RPMI8226 (cell line): ENCODE measurements around the gene MRPS2.
"Not testable (repeated sequence)": the region's sequence is repeated elsewhere in the genome, so short reads cannot be mapped to it uniquely, and the experiment has no call there.

Experiments
- DNase-seq: peaks from one replicate; pipeline ENCODE4 v3.0.0-alpha.2; 2015

Gene MRPS2

DNA sequence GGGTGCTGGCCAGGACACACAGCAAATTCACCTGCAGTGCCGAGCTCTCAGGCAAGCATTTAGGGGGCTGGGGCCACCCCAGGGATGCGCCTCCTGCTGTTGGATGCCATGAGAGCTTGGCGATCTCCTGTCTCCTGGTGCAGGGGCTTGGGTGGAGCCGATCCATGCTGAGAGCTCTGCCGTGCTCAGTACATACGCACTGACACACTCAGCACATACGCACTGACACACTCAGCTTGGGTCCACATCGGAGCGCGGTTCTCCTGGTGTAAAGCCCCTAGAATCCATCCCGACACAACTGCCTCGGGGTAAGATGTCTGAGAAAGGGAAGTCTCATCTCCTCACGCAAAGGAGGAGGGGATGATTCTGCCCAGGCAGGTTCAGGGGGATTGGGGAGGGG lies 35.1 kb downstream of the MRPS2 start:
- DNase-seq, result not testable (repeated sequence)

DNA sequence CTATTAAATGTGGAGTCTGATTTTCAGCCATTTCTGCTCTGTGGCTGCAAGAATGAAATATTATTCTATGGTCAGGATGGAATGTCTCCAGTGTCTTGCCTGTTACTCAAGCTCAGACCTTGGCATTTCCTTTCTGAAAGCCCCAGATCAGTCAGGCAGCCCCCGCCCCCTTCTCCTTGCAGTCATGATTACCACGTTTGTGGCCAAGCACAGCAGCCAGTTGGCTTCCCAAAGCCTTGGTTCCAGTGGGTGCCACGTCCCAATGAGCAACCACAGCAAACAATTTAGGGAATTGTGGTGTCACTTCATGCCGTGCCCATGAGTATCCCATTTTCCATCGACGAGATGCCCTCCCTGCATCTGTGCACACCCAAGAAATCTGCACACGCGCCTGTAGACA lies 35.7 kb downstream of the MRPS2 start:
- peak; percentile 59 for DNase-seq

DNA sequence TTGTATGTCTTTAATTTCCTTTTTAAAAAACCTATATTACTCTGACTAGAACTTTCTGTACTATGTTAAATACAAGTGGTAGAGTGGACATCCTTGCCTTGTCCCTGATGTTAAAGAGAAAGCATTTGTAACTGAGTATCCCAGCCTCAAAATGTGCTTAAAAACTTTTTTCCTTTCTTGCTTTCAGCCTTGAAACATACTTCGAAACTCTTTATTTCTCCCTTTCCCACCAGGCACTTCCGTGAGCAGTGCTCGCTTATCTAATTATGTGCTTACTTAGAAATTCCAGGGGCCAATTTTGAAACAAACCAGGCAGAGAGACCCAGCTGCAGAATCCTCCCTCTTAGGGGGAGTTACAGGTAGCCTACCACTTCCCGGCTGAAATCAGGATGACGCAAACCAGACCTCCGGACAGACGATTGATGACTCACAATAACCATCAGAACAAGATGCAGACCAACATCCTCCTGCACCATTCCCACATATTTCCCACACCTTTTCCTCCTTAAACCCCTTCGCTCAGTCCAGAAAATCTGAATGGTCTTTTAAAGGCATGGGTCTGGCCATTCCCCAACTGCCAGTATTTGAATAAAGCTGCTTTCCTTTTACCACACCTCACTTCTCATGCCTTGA lies 42.9 kb downstream of the MRPS2 start:
- not testable (repeated sequence) for DNase-seq

DNA sequence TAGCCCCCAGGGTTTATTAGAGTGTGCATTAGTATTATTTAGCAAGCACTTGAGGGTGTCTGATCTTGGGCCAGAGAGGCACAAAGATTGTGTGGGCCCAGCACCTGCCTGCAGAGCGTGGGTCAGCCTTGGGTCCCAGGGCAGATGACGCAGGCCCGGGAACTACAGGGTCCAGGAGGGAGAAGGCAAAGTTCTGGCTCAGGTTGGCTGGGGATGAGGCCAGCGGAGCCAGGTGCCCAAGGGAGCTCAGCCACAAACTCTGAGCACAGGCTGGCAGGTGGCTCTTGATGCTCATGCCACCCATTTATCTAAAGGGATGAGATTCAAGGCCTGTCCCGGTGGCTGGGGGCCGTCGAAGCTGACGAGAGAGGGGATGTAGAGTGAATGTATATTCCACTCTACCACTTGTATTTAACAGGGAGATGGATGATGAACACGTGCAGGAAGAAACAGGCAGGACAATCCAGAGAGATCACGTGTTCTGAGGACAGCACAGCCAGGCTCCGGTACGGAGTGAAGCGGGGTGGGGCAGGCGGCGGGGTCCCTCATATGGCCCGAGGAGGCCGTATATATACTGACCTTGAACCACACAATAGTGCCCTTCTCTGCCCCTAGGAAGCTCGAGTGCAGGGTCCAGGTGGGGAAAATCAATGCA lies 44.6 kb downstream of the MRPS2 start:
- no peak for DNase-seq

DNA sequence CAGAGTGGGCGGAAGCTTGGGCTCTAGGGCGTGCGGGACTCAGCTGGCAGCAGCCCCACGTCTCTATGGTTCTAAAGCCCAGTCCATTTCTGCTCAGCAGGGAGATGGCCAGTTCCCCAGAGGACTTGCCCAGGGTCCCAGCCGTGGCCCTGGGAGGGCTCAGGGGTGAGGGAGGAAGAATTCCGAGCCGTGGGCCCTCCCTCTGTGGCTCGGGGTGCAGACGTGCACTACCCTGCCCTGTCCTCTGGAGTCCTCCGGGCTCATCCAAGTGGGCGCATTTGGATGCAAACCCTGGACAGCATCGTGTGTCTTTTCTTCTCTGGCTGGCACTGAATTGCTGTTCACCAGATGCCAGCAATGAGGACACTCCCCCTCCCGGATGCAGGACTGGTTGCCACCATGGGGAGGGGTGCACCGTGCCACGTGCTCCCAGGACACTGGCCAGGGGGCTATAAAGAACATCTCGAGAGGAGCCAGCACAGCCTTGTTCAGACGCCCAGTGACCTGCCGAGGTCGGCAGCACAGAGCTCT lies 45.2 kb downstream of the MRPS2 start, which contains the start of gene OBP2A:
OBP2A (plus strand) TSS at position 481 of the 531 bp plus-strand sequence. CDS start 55 bp downstream, outside the sequence.
- DNase-seq, result not testable (repeated sequence)

DNA sequence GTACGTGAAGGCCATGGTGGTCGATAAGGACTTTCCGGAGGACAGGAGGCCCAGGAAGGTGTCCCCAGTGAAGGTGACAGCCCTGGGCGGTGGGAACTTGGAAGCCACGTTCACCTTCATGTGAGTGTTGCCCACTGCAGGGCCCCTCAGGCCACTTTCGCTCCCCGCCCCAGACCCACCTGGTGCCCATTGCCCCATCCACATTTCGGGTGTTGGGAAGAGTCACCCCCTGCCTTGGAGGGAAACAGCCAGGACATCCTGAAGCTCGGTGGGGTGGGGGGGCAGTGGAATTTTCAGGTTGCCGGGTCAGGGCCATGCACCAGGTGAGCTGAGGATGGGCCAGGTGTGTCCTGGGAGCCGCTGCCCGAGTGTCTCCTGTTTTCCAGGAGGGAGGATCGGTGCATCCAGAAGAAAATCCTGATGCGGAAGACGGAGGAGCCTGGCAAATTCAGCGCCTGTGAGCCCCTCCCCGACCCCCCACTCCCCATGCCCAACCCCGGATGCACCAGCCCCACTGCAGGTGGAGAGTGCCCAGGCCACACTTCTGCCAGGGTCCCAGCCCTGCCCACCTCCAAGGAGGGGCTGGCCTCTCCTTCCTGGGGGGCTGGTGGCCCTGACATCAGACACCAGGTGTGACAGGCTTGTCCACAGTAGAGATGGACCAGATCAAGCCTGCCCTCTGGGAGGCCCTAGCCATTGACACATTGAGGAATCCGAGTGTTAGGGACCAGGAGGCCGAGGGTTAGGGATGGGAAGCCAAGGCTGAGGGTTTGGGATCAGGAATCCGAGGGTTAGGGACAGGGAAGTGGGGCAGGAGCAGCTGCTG lies 46.5 kb downstream of the MRPS2 start:
- not testable (repeated sequence) for DNase-seq

DNA sequence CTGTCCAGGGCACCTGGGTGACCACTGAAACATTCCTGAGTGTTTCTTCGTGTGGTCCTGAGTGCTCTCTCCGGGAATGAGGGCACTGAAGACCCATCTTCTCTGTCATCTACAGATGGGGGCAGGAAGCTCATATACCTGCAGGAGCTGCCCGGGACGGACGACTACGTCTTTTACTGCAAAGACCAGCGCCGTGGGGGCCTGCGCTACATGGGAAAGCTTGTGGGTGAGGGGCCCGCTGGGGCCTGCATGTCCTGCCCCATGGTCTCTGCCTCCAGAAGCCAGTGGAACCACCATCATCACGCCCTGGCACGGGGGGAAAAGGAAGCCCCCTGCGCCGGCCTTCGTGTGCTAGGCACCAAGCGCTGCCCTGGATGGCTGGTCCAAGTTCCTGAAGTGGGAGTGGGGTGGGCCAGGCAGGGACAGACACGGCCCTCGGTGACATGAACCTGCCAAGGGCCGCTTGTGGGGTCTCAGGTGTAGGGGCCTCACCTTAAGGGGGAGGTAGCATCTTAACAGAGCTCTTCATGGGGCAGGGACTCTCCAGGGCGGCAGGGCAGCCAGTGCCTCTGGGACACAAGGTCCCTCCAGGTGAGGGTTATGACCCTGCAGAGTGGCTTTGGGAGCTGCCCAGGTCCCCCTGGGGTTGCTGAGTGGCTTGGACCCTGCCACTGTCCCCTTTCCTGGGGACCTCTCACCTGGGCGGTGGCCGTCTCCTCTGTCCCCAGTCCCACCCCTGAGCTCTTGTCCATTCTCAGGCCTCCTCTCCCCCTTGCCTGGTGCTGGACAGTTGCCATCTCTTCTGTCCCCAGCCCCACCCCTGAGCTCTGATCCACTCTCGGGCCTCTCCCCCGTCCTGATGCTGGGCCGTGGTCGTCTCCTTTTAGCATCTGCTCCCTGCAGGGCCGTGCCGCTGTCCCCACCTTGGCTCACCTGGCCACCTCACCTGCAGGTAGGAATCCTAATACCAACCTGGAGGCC lies 47.6 kb downstream of the MRPS2 start:
- no peak for DNase-seq

DNA sequence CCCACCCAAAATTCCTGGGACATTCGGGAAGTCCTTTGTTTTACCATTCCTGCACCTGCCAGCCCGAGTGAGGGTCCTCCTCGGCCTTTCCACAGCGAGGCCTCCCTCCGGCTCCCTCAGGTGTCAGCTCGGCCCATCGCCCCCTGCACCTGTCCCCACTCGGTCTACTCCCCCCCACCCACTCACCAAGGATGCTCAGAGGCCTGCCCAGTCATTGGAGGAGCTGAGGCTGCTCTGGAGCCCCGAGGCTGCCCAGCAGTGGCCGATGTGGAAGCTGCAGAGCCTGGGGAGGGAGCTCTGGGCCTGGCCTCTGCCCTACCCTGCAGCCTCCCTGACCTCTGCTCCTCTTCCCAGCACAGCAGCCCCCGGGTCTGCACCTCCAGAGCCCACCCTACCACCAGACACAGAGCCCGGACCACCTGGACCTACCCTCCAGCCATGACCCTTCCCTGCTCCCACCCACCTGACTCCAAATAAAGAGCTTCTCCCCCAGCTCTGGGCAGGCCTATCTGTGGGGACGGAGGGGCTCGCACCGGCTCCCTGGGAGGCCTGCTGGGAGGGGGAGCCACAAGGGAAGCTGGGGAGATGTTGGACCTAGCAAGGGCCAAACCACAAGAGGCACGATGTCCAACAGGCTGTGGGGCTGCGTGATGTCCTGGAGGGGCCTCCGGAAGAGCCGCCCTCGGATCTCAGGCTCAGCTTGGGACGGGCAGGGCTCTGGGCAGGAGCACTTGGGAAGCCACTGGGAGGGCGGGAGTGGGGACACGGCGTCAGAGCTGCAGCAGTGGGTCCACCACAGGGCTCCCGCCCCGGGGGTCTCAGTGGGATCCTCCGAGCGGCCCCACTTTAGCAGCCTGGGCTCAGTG lies 49.2 kb downstream of the MRPS2 start:
- not testable (repeated sequence) for DNase-seq

DNA sequence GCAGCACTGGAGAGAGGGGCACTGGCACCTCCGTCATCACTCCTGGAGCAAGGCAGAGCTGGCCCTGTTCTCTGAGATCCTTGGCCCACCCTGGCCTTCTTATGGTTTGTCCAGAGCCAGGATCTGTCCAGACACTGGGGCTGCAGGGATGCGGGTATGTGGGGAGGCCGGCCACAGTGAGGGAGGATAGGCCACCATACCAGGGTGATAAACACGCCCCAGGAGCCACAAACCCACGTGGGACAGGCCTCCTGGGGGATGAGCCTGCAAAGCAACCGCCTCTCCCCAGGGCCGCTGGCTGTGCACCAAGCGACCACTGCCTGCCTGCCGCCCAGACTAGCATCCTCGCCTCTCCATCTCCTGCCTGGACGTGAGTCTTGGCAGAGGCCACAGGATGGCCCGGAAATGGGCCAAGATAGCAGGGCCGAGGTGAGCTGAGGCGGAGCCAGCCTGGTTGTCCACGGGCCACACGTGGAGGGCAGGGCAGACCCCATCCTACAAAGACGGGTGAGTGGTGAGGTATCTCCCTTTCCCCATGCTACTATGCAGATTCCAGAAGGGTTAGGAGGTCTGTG lies 49.9 kb downstream of the MRPS2 start:
- DNase-seq, result no peak

DNA sequence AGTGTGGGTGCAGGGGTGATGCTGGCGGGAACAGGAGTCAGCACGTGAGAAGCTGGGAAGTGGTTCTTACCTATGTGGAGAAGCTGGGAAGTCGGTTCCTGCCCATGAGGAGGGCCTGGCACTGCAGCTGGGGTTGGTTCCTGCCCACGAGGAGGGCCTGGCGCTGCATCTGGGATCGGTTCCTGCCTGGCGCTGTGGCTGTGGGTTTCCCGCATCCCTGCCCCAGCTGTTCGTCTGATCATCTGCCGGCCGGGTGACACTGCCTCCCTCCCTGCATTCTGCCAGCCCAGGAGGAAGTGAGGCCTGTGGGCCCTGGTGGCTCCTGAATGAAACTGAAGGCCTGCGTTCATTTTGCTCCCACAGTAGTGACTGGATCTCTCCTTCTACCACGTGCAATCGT lies 50.5 kb downstream of the MRPS2 start:
- DNase-seq, result peak; percentile 53

DNA sequence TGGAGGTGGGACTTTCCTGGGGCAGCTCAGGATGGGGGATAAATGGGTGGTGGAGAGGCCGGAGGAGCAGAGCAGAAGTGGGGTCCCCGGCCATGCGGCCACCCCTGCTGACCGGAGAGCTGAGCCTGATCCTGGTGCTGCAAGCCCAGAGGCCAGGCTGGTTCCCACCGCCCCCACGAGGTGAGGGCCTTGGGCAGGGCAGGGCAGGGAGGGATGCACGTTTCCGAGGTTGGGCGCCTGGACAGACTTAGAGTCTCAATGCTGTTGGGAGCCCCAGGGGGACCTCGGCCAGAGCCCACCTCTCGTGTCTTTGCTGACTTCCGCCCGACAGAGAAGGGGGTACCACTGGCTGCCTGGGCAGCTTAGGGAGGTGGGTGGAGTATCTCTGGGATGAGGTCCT lies 51.0 kb downstream of the MRPS2 start:
- no peak for DNase-seq

DNA sequence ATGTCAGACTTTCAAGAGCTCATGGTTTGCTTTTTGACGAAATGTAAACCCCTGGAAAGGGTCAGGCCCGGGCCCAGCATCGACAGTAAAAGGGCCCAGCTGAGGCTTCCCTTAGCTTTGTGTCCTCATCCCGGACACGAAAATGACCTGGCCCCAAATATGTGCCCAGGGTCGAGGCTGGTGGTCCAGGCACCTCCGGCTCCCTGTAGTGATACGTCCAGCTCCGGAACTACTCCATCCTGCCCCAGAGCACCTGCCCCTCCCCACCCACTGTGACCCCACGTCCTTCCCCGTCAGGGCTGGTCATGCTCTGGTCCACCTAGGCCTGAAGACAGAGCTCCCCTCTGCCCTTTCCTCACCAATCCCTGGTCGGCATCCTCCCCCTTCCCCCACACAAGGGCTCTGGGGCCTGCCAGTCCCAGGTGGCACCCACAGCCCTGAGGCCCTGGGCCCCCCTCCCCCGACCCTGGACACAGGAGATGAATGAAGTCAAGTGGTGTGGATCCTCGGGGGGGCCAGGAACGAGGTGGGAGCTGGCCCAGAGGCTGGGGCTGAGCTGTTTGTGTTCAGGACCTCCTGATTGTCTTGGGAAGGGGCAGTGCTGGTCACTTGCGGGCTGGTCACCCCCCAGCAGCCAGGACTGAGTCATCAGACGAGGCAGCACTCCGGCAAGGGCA lies 51.7 kb downstream of the MRPS2 start:
- no peak for DNase-seq

DNA sequence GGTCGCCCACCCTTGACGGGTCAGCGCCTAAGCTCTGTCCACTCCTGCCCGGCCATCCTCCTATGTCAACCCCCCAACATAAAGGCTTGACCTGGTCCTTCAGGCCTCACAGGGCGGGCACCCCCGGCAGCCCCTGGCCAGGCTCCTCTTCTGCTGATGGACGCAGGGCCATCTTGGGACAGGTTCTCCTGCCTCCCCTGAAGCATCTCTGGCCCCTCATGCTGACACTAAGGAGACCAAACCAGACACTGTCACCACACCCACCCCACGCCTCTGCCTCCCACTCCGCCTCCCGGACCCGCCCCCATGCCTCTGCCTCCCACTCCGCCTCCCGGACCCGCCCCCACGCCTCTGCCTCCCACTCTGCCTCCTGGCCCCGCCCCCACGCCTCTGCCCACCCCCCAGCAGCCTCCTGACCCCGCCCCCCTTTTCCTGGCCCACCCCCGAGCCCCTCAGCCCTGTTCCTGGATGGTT lies 52.3 kb downstream of the MRPS2 start:
- DNase-seq, result no peak
